IMR-90 (cell line): ENCODE data around the gene HAP1. TPM values are rescaled to one million over a fixed set of nuclear protein-coding genes. Genes with fewer than 3 reads are reported as not detected.

Experiments used
- ATAC-seq: fragments of 200-7000 bp; cut with Tn5 transposase; 2 replicates; pipeline ENCODE4 v1.9.1; 2020; ENCODE audit warnings: low read depth, mild to moderate bottlenecking, moderate library complexity
- BruUV-seq: library from RNA; stranded (reverse); fragments of 400-500 nt; replicated peaks from 2 replicates; lab custom pipeline; 2021; lab: Mats Ljungman, UMichigan
- CTCF ChIA-PET: fragments of 300-600 bp; formaldehyde crosslinking; extraction: SDS; loops from one replicate; lab custom pipeline; 2021; ENCODE audit warnings: antibody characterized with exemption; lab: Yijun Ruan, JAX
- POLR2A ChIA-PET: fragments of 300-600 bp; sonication (Branson Sonifier 250); formaldehyde crosslinking; loops from one replicate; lab custom pipeline; 2022; ENCODE audit warnings: antibody characterized with exemption; ENCODE audit not compliant: unreplicated experiment; lab: Charles Lee
- DNase-seq: peaks from one replicate; pipeline ENCODE4 v3.0.0; 2013
- H2AFZ ChIP-seq: replicated peaks from 2 replicates; pipeline ENCODE3; 2013; ENCODE audit warnings: low read length, mild to moderate bottlenecking; ENCODE audit not compliant: poor library complexity
- H2AK5ac ChIP-seq: 2 replicates; pipeline ENCODE4 v1.6.1; 2013; ENCODE audit warnings: low read depth, low read length, inconsistent platforms
- H2AK9ac ChIP-seq: replicated peaks from 2 replicates; pipeline ENCODE3; 2013; ENCODE audit warnings: mild to moderate bottlenecking, low read depth, low read length, moderate library complexity; ENCODE audit not compliant: poor library complexity
- H2BK120ac ChIP-seq: 2 replicates; pipeline ENCODE4 v1.6.1; 2013; ENCODE audit warnings: low read depth, low read length, inconsistent platforms
- H2BK15ac ChIP-seq: 3 replicates; pipeline ENCODE4 v1.6.1; 2013; ENCODE audit warnings: low read depth, low read length, inconsistent platforms
- H2BK20ac ChIP-seq: 2 replicates; pipeline ENCODE4 v1.6.1; 2013; ENCODE audit warnings: low read depth, mild to moderate bottlenecking, inconsistent platforms, low read length, moderate library complexity
- H2BK5ac ChIP-seq: 2 replicates; pipeline ENCODE4 v1.6.1; 2013; ENCODE audit warnings: mild to moderate bottlenecking, low read depth, low read length, inconsistent platforms; ENCODE audit not compliant: poor library complexity, severe bottlenecking
- H3K14ac ChIP-seq: replicated peaks from 2 replicates; pipeline ENCODE4 v1.6.1; 2013; ENCODE audit warnings: low read depth, low read length, inconsistent platforms
- H3K18ac ChIP-seq: 2 replicates; pipeline ENCODE4 v1.6.1; 2013; ENCODE audit warnings: low read depth, low read length, control low read depth
- H3K23ac ChIP-seq: 2 replicates; pipeline ENCODE4 v1.6.1; 2013; ENCODE audit warnings: low read depth, low read length, inconsistent platforms
- H3K27ac ChIP-seq: 2 replicates; pipeline ENCODE4 v1.5.1; 2013; ENCODE audit warnings: mild to moderate bottlenecking, control low read depth, low read length; ENCODE audit not compliant: insufficient read depth
- H3K27me3 ChIP-seq: 2 replicates; pipeline ENCODE4 v1.6.1; 2013; ENCODE audit warnings: low read length; ENCODE audit not compliant: control insufficient read depth, insufficient read depth
- H3K36me3 ChIP-seq: 2 replicates; pipeline ENCODE4 v1.6.1; 2013; ENCODE audit warnings: low read length, mixed read lengths; ENCODE audit not compliant: control insufficient read depth, insufficient read depth
- H3K4ac ChIP-seq: 2 replicates; pipeline ENCODE4 v1.6.1; 2013; ENCODE audit warnings: low read depth, low read length, inconsistent platforms
- H3K4me1 ChIP-seq: 2 replicates; pipeline ENCODE4 v1.6.1; 2013; ENCODE audit warnings: low read length, mixed read lengths; ENCODE audit not compliant: control insufficient read depth, insufficient read depth
- H3K4me2 ChIP-seq: 2 replicates; pipeline ENCODE4 v1.6.1; 2013; ENCODE audit warnings: low read depth, mild to moderate bottlenecking, control low read depth, low read length, moderate library complexity
- H3K4me3 ChIP-seq: 2 replicates; pipeline ENCODE4 v1.5.1; 2013; ENCODE audit warnings: low read depth, mild to moderate bottlenecking, control low read depth, low read length, moderate library complexity; ENCODE audit not compliant: insufficient read depth
- H3K56ac ChIP-seq: 2 replicates; pipeline ENCODE4 v1.6.1; 2013; ENCODE audit warnings: low read length, inconsistent platforms; ENCODE audit not compliant: insufficient read depth; ENCODE audit errors: extremely low read depth
- H3K79me1 ChIP-seq, 2 experiments: 2 replicates each; pipeline ENCODE4 v1.6.1; 2013; ENCODE audit warnings: low read length in 2 of 2, inconsistent platforms in 1 of 2, low read depth in 1 of 2
- H3K9ac ChIP-seq: 2 replicates; pipeline ENCODE4 v1.6.1; 2013; ENCODE audit warnings: low read depth, low read length, control low read depth
- H3K9me1 ChIP-seq: 2 replicates; pipeline ENCODE4 v1.6.1; 2013; ENCODE audit warnings: low read length, inconsistent platforms; ENCODE audit not compliant: insufficient read depth
- H3K9me3 ChIP-seq: 2 replicates; pipeline ENCODE4 v1.6.1; 2013; ENCODE audit warnings: low read length; ENCODE audit not compliant: control insufficient read depth, insufficient read depth
- H4K20me1 ChIP-seq: 2 replicates; pipeline ENCODE4 v1.6.1; 2013; ENCODE audit warnings: low read length, inconsistent platforms; ENCODE audit not compliant: insufficient read depth
- H4K5ac ChIP-seq: 2 replicates; pipeline ENCODE4 v1.6.1; 2013; ENCODE audit warnings: mild to moderate bottlenecking, low read depth, low read length, control low read depth
- H4K8ac ChIP-seq, 2 experiments: 2 replicates each; pipeline ENCODE4 v1.6.1; 2013; ENCODE audit warnings: low read depth in 2 of 2, low read length in 2 of 2, control low read depth in 1 of 2, inconsistent platforms in 1 of 2
- H4K91ac ChIP-seq: 2 replicates; pipeline ENCODE4 v1.6.1; 2013; ENCODE audit warnings: low read depth, low read length, inconsistent platforms; ENCODE audit not compliant: insufficient read depth
- BHLHE40 ChIP-seq: fragments of 150-350 bp; IDR thresholded peaks from 2 replicates; pipeline ENCODE4 v1.6.1; 2016; ENCODE audit warnings: mild to moderate bottlenecking, low read depth, low read length
- CEBPB ChIP-seq: IDR thresholded peaks from 2 replicates; pipeline ENCODE4 v1.6.1; 2012; ENCODE audit warnings: low read depth, low read length, improper control_type of control experiment
- CHD1 ChIP-seq: IDR thresholded peaks from 2 replicates; pipeline ENCODE4 v1.6.1; 2012; ENCODE audit warnings: low read depth, low read length, improper control_type of control experiment
- CTCF ChIP-seq: conservative IDR thresholded peaks from 2 replicates; pipeline ENCODE4 v1.5.1; 2012; ENCODE audit warnings: mild to moderate bottlenecking, low read depth, low read length, improper control_type of control experiment
- ELK1 ChIP-seq: fragments of 150-350 bp; IDR thresholded peaks from 2 replicates; pipeline ENCODE4 v1.6.1; 2016; ENCODE audit warnings: low read depth, mild to moderate bottlenecking, low read length, moderate library complexity, borderline replicate concordance
- FOS ChIP-seq: fragments of 150-350 bp; IDR thresholded peaks from 2 replicates; pipeline ENCODE4 v1.6.1; 2016; ENCODE audit warnings: low read depth, low read length
- MAFK ChIP-seq: IDR thresholded peaks from 2 replicates; pipeline ENCODE4 v1.6.1; 2012; ENCODE audit warnings: low read depth, low read length, improper control_type of control experiment
- MAZ ChIP-seq: IDR thresholded peaks from 2 replicates; pipeline ENCODE4 v1.6.1; 2012; ENCODE audit warnings: low read depth, mild to moderate bottlenecking, low read length, improper control_type of control experiment, moderate library complexity, borderline replicate concordance
- MXI1 ChIP-seq: IDR thresholded peaks from 2 replicates; pipeline ENCODE4 v1.6.1; 2012; ENCODE audit warnings: low read depth, mild to moderate bottlenecking, low read length, moderate library complexity, borderline replicate concordance
- NFE2L2 ChIP-seq: fragments of 150-350 bp; IDR thresholded peaks from 2 replicates; pipeline ENCODE4 v1.6.1; 2016; ENCODE audit warnings: low read depth, mild to moderate bottlenecking, low read length
- POLR2A ChIP-seq: IDR thresholded peaks from 2 replicates; pipeline ENCODE4 v1.6.1; 2012; ENCODE audit warnings: mild to moderate bottlenecking, low read depth, low read length
- RAD21 ChIP-seq: IDR thresholded peaks from 2 replicates; pipeline ENCODE4 v1.6.1; 2012; ENCODE audit warnings: low read length, improper control_type of control experiment
- RCOR1 ChIP-seq: IDR thresholded peaks from 2 replicates; pipeline ENCODE4 v1.6.1; 2012; ENCODE audit warnings: mild to moderate bottlenecking, low read length, improper control_type of control experiment; ENCODE audit not compliant: insufficient replicate concordance
- RFX5 ChIP-seq: IDR thresholded peaks from 2 replicates; pipeline ENCODE4 v1.8.0; 2012; ENCODE audit warnings: low read depth, mild to moderate bottlenecking, low read length, moderate library complexity
- SMC3 ChIP-seq: fragments of 150-350 bp; IDR thresholded peaks from 2 replicates; pipeline ENCODE4 v1.6.1; 2016; ENCODE audit warnings: low read depth, mild to moderate bottlenecking, antibody characterized with exemption, low read length, moderate library complexity
- USF2 ChIP-seq: fragments of 150-350 bp; IDR thresholded peaks from 2 replicates; pipeline ENCODE4 v1.6.1; 2017; ENCODE audit warnings: mild to moderate bottlenecking, antibody characterized with exemption, low read length, low read depth
- WGBS, 2 experiments: methylation state at CpG; one replicate each; pipeline versions ENCODE4 v1.1.5 to v1.1.7; 2013; ENCODE audit warnings: missing lambda C conversion rate in 2 of 2; ENCODE audit not compliant: insufficient read length in 1 of 2; ENCODE audit errors: extremely low coverage in 2 of 2; 5-methylcytosine and 5-hydroxymethylcytosine counted together
- dilution Hi-C: fragments of 300-500 bp; cut with HindIII; formaldehyde crosslinking; loops from one replicate; pipeline ENCODE4 v1.14.3; 2018; ENCODE audit warnings: low sequenced_read_pairs; ENCODE audit not compliant: unreplicated experiment
- in situ Hi-C: fragments of 300-500 bp; cut with MboI; formaldehyde crosslinking; loops from 3 replicates; pipeline ENCODE4 v1.14.3; 2019; ENCODE audit warnings: low sequenced_read_pairs, inconsistent platforms, mixed read lengths
- intact Hi-C: fragments of 100-400 bp; cut with micrococcal nuclease; formaldehyde crosslinking; loops from 2 replicates; pipeline ENCODE4 v1.10.0; 2022
- polyA plus RNA-seq, 3 experiments: library from polyadenylated mRNA; depleted of rRNA; stranded (reverse); fragments of >200 nt; gene quantifications; 2 replicates each; pipeline ENCODE4 v1.2.3, GENCODE V29; 2012; ENCODE audit warnings: low replicate concordance in 1 of 3
- total RNA-seq: library from RNA; depleted of rRNA; stranded (reverse); fragments of >200 nt; gene quantifications from 2 replicates; pipeline ENCODE4 v1.2.3, GENCODE V29; 2012

Gene HAP1
- total and polyA plus RNA-seq, 2 of the 4 experiments (the other 2 are of a cell fraction): under 0.01 to 0.09 TPM

DNA sequence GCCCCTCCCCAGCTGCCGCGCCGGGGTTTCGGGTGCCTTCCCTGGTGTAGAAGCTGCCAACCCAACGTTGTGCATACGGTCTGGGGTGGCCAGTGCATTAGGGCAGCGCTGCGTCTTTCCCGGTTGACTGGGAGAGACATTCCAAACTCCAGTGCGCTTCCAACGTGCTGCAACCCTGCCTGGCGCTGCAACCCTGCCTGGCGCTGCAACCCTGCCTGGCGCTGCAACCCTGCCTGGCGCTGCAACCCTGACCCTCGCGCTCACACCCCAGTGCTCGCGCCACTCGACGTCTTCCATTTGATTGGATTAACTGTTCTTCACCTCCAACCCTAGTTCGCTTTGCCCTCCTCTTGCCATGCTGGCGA, 488 bp upstream of the HAP1 start:
- ATAC-seq: peak; percentile 10; the same call in 1 of the 2 replicates
- H2BK15ac ChIP-seq: no peak overlapping the region
- H4K8ac ChIP-seq: no peak overlapping the region
- intact Hi-C loops: loop anchor here (5.0 kb wide), 1 partner anchor 132 kb away; the partner anchor contains the start of gene KLHL11
- BruUV-seq: no TSS peak
- no peak overlapping the region for H2AK5ac ChIP-seq
- H2BK5ac ChIP-seq: no peak overlapping the region
- H3K9me3 ChIP-seq: no peaks in the 10 kb centered on the region
- no peaks in the 10 kb centered on the region for H3K9me1 ChIP-seq
- no peak overlapping the region for H3K18ac ChIP-seq
- no peak overlapping the region for H3K9ac ChIP-seq
- H3K4me2 ChIP-seq: peak overlapping the region; percentile 92
- H3K27me3 ChIP-seq: peaks cover 69% of the 10 kb centered on the region
- no peak overlapping the region for H3K4ac ChIP-seq
- POLR2A ChIA-PET: no interaction called here
- no peak overlapping the region for H4K5ac ChIP-seq
- WGBS, 2 experiments: 11% methylated on average over 10 of the region's 23 CpGs; no CpG with 5 or more reads in 1 of the 2 experiments
- H2BK20ac ChIP-seq: no peak overlapping the region
- H2AK9ac ChIP-seq: no peak overlapping the region
- H3K23ac ChIP-seq: no peak overlapping the region
- no peak overlapping the region for H4K91ac ChIP-seq
- TF ChIP-seq ELK1 (no peak), CHD1 (no peak), CTCF (no peak), FOS (no peak), RFX5 (no peak), USF2 (no peak), BHLHE40 (no peak), NFE2L2 (no peak), SMC3 (no peak), POLR2A (no peak), CEBPB (no peak), RAD21 (no peak), MXI1 (no peak), MAFK (no peak), MAZ (no peak), RCOR1 (no peak)
- CTCF ChIA-PET: interaction anchor here (1.5 kb wide), 1 partner anchor 51 kb away, joined by 5 read pairs; the partner anchor contains the start of gene JUP
- H3K79me1 ChIP-seq: no peaks in the 10 kb centered on the region
- H3K56ac ChIP-seq: no peak overlapping the region
- peak overlapping the region; percentile 35 for H3K4me3 ChIP-seq
- peaks cover 5% of the 10 kb centered on the region; the same call in 1 of the 2 replicates for H3K4me1 ChIP-seq
- H3K14ac ChIP-seq: no peak overlapping the region
- dilution Hi-C loops: no loop called here
- no peaks in the 10 kb centered on the region for H3K36me3 ChIP-seq
- H2BK120ac ChIP-seq: no peak overlapping the region
- H2AFZ ChIP-seq: peak overlapping the region; percentile 84
- DNase-seq: peak; percentile 6
- in situ Hi-C loops: loop anchor here (5.0 to 10.0 kb wide), 2 partner anchors 67 to 230 kb away; partner anchors contain the start of gene CNP
- H3K27ac ChIP-seq: no peak overlapping the region
- H4K20me1 ChIP-seq: no peaks in the 10 kb centered on the region
